Esophagus squamous epithelium (tissue), 4 donors: ENCODE measurements around the gene DES.

Source experiments
- CTCF ChIP-seq, 6 experiments: fragments of 450-650 bp in 4 of 6; fragments of 200-600 bp in 2 of 6; sonication (generic) in 2 of 6; IDR thresholded peaks; one replicate each; pipeline ENCODE4 v1.5.1; 2016 to 2019; ENCODE audit warnings: antibody characterized with exemption in 6 of 6, mild to moderate bottlenecking in 4 of 6, moderate library complexity in 4 of 6
- POLR2A ChIP-seq, 4 donors: fragments of 450-650 bp; IDR thresholded peaks; one replicate each; pipeline ENCODE4 v1.6.1; 2017; ENCODE audit warnings: antibody characterized with exemption in 4 of 4, mild to moderate bottlenecking in 4 of 4, moderate library complexity in 3 of 4

- TF ChIP-seq CTCF (IDR thresholded peaks at IDR 0.05) (peak in 1 of 6 experiments; percentile 22), POLR2A (IDR thresholded peaks at IDR 0.05) (no peak)
Measured at GRCh38 chr2:219430633-219431615, 12.7 kb downstream of the DES start.
